ENCODE results near the gene TNFRSF13B.
"Not testable (repeated sequence)": the region's sequence is repeated elsewhere in the genome, so short reads cannot be mapped to it uniquely, and the experiment has no call there.

The TNFRSF13B gene

GRCh38 chr17:16924696-16925440 lies 47.0 kb downstream of the TNFRSF13B start:
- DNase-seq: no peak

- DNase-seq: no peak
Observed at GRCh38 chr17:16923904-16924695, 47.8 kb downstream of the TNFRSF13B start.

GRCh38 chr17:16923097-16923903 lies 48.6 kb downstream of the TNFRSF13B start:
- no peak for DNase-seq

- no peak for DNase-seq
Observed at GRCh38 chr17:16922386-16923096, 49.4 kb downstream of the TNFRSF13B start.

- DNase-seq: not testable (repeated sequence)
Observed at GRCh38 chr17:16921451-16921850, 50.5 kb downstream of the TNFRSF13B start.

- DNase-seq: no peak
Observed at GRCh38 chr17:16920628-16921020, 51.3 kb downstream of the TNFRSF13B start.

DNA sequence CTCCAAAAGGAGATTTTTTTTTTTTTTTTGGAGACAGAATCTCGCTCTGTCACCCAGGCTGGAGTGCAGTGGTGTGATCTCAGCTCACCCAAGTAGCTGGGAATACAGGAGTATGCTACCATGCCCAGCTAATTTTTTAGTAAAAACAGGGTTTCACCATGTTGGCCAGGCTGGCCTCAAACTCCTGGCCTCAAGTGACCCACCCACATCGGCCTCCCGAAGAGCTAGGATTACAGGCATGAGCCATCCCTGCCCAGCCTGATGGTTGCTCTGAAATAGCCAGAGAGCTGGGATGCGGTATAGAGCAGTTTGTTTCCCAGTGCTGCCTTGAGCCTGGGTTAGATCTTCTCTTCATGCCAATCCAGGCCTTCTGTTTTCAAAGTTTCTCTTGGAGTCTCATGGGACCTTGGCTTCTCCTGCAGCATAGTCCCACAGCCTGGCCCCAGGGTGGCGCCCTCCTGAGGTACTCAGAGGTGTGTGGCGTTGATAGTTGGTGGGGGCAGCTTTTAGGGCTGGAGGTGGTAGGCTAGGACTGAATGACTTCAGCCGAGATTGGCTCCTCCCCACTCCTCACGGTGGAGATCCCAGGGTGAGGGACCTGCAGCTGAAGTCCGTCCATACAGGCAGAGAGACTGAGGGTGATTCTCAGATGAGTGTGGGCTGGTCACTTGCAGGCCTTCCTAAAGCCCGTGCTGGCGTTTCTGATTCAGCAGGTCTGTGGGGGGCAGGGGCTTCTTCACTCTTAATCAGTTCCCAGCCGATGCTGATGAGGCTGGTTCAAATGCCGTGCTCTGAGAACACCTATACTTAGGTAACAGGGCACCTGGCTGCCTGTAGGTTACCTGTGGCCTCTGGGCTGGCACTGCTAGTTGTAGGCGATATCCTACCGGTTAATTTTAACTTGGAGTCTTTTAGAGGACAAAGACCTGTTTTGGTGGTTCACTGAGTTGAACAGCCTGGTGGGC lies 52.0 kb downstream of the TNFRSF13B start:
- DNase-seq: no peak

GRCh38 chr17:16918443-16918842 lies 53.5 kb downstream of the TNFRSF13B start:
- no peak for DNase-seq

DNA sequence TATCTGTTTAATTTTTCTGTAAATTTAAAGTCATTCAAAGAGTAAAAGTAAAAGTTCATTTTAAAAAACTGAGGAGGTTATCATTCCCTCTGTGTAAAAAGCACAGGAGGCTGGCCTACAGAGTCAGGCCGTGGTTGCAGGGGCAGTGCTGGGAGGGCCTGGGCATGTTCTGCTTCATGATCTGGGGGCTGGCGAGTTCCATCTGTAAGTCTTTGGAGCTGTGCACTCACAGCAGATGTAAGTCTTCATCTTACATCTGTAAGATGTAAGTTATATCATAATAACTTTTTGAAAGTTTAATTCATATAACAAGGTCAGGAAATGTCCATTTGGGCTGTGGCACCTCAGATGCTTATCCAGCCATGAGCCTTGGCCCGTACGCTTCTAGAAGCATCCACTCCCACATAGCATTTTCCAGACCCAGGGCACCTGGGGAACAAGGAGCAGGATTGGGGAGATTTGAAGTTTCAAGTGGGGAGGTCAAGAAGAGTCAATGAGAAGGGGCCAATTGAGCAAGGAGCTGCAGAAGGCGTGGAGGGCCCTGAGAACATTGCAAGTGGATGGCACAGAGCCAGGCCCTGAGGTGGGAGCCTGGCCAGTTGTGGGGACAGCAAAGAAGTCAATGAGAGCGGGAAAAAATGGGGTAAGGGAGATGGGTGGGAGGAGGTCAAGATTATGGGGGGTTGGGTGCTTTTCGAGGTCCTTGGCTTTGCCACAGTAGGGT lies 54.1 kb downstream of the TNFRSF13B start:
- no peak for DNase-seq

- no peak for DNase-seq
Observed at GRCh38 chr17:16916557-16916920, 55.4 kb downstream of the TNFRSF13B start.

DNA sequence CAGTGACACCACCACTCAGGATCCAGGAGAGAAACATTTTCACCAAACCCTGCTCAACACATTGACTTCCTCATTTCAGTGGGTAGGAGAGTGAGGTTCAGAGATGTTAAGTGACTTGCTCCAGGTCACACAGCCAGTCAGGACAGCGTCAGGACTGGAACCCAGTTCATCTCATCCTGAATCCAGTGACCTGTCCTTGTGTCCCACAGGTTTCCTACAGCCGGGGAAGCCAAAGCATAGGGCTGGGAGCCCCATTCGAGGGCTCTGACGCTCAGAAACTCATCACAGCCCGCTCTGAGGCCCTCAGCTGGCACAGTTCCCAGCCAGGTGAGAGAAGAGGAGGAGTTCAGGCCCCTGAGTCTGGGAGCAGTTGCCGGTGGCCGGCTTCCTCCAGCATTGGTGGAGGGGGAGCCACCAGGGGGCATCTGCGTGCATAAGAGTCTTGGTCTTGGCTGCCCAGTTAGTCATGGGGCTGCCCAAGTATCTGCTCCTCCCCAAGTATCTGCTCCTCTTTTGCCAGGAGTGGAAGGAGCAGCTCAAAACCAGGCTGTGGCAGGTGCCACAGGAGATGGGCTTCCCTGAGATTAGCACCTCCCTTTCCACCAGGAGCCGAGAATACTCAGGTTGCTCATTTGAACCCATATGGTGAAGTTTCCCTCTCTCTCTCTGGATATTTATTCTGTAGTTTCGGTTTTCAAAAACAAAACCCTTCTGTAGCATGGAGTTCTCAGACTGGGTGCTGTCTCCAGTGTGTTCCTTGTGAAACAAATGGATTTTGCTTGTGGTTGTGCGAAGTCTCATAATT lies 56.0 kb downstream of the TNFRSF13B start:
- no peak for DNase-seq

DNA sequence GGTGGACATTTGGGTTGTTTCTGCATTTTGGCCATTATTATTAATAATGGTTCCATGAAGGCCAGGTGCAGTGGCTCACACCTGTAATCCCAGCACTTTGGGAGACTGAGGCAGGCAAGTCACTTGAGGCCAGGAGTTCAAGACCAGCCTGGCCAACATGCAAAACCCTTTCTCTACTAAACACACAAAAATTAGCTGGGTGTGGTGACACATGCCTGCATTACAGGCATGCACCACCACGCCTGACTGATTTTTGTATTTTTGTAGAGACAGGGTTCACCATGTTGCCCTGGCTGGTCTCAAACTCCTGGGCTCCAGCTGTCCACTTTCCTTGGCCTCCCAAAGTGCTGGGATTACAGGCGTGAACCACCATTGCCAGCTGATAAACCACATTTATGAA lies 58.5 kb downstream of the TNFRSF13B start:
- no peak for DNase-seq

GRCh38 chr17:16912021-16912962 lies 59.6 kb downstream of the TNFRSF13B start:
- DNase-seq: no peak

DNA sequence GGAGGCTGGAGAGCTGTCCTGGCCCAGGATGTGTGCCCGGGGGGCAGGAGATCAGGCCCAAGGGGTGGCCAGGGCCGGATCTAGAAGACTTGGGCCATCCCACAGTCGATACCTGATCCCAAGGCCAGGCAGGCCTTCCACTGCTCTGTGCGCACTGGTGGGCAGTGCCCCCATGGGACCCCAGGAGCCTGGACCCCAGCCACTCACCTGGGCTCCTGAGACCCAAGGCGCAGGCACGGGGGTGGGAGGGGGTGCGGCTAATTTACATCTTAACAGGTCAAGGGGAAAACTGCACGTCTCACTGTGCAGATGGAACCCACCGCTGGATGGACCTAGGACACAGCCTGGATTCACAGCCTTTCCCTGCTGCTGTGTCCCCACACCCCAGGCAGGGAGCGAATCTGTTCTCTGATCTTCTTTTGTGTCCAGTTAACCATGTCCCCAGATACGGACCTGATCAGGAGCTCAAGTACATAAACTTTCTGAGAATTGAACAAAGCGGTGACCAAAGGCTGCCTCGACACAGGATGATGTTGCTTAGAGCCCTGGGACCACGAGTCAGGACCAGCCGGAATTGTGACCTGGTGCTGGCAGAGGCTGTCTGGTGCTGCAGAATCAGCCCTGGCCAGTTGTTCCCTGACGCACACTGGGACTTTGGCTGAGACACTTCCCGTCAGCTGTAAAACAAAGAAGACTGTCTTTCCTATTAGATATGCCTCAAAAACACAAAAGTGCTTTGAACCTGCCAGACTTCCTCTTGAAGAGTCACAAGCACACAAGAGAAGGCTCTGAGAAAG lies 60.6 kb downstream of the TNFRSF13B start:
- DNase-seq: no peak

- DNase-seq: no peak
Observed at GRCh38 chr17:16910341-16910740, 61.6 kb downstream of the TNFRSF13B start.

DNA sequence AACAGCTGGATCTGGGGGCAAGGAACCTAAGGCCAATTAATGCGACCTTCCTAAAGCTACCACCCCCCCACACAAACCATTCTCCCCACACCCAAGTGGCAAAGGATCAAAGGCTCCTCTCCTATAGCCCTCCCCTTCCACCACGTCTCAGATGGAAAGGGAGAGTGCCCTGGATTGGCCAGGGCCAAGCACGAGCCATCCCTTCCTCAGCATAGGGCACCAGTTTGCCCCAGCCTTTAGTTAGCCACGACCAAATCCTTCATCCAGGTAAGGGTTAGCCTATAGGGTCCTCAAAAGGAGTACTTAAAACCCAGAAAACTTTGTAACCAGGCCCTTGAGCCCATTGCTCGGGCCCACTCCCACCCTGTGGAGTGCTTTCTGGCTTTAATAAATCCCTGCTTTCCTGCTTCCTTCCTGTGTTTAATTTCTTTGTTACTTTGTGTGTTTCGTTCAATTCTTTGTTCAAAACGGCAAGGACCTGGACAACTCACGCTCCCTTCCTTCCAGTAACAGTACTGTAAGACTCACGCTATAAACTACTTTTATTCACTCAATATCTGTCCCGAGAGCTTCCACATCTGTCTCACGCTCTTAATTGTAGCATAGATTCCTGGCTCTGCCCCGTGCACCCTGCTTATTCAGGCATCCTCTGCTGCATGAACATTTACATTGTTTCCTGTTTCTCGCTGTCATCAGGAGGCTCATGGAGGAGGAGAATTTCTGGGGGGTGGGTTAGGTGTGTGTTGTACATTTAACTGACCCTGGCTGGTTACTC lies 62.3 kb downstream of the TNFRSF13B start:
- DNase-seq: no peak

- DNase-seq: no peak
Observed at GRCh38 chr17:16908273-16908672, 63.6 kb downstream of the TNFRSF13B start.
